ENCODE measurements around the gene PRRG3.

DNA sequence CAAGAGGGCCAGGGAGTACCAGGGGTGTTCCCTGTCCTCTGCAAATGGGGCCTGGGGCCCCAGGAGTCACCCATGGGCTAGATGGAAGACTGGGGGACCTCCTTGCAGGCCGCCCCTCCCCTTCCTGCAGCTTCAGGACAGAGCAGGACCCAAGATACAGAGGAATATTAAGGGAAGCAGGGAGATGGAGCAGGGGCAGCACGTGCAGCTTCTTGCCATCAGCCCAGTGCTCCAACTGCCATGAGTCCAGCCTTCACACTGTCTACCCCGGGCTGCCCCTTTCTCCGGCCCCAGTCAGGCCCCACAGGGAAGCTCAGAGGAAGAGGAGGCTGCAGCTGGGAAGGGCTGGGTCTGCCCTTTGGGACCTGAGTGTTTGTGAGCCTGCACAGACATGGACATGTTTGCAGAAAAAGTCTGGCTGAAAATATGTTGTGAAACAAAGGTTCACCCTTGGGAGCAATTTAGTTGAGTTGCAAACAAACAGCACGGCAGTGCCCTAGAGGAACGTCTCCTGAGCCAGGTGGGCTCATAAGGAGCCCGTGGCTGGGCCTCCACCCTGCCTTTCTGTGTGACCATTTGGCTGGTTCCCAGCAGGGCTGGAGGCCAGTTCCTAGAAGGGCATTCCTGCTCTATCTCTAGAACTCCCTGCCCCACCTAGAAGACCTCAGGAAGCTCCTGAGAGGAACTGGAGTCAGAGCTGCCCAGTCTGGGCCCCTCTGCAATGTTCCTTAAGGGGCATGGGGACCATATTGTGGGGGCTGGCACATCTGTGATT, 29.5 kb downstream of the PRRG3 start:
- TF ChIP-seq CTCF (IDR thresholded peaks at IDR 0.05; ENCODE audit: insufficient read depth, low read depth, low read length) (no peak), EZH2 (IDR thresholded peaks at IDR 0.05; ENCODE audit: insufficient read depth, low read length) (no peak)
